CD4-positive, CD25-positive, alpha-beta regulatory T cell (primary cell): ENCODE data around the gene CCBE1. TPM values are rescaled to one million over a fixed set of nuclear protein-coding genes. Genes with fewer than 3 reads are reported as not detected.

Experiments
- ATAC-seq, 2 donors: fragments of 150-1000 bp; cut with Tn5 transposase; one replicate each; pipeline ENCODE4 v1.10.0; 2021; ENCODE audit warnings: low read depth in 2 of 2, moderate number of reproducible peaks in 2 of 2, moderate library complexity in 1 of 2
- DNase-seq, 3 donors: peaks; one replicate each; pipeline versions ENCODE4 v3.0.0 to v3.0.0-alpha.2; 2012 to 2022; ENCODE audit warnings: mixed read lengths in 1 of 3
- H3K27ac ChIP-seq: one replicate; pipeline ENCODE4 v1.7.0; 2013; ENCODE audit warnings: mild to moderate bottlenecking, low read length; ENCODE audit not compliant: insufficient read depth, poor library complexity, severe bottlenecking
- H3K27me3 ChIP-seq: one replicate; pipeline ENCODE4 v1.7.0; 2013; ENCODE audit warnings: low read length; ENCODE audit not compliant: control insufficient read depth, insufficient read depth
- H3K36me3 ChIP-seq: one replicate; pipeline ENCODE4 v1.7.0; 2013; ENCODE audit warnings: mild to moderate bottlenecking, low read length, moderate library complexity; ENCODE audit not compliant: control insufficient read depth, insufficient read depth
- H3K4me1 ChIP-seq: 2 replicates; pipeline ENCODE4 v1.7.0; 2013; ENCODE audit warnings: mild to moderate bottlenecking, low read length; ENCODE audit not compliant: insufficient read depth, control insufficient read depth, poor library complexity, severe bottlenecking
- H3K4me3 ChIP-seq: one replicate; pipeline ENCODE4 v1.7.0; 2013; ENCODE audit warnings: low read depth, mild to moderate bottlenecking, low read length, moderate library complexity
- H3K9me3 ChIP-seq, 2 experiments: 1 replicate in 1 of 2; 2 replicates in 1 of 2; pipeline ENCODE4 v1.7.0; 2013; ENCODE audit warnings: low read length in 2 of 2, mild to moderate bottlenecking in 1 of 2, moderate library complexity in 1 of 2; ENCODE audit not compliant: control insufficient read depth in 2 of 2
- H3K27ac Mint-ChIP-seq, 3 donors: one replicate each; pipeline ENCODE4 v1.8.0; 2020 to 2022; ENCODE audit warnings: mild to moderate bottlenecking in 3 of 3, mixed read lengths in 3 of 3, moderate library complexity in 2 of 3
- H3K27me3 Mint-ChIP-seq: one replicate; pipeline ENCODE4 v1.8.0; 2022; ENCODE audit warnings: mild to moderate bottlenecking, mixed read lengths
- H3K36me3 Mint-ChIP-seq: one replicate; pipeline ENCODE4 v1.8.0; 2020; ENCODE audit warnings: mixed read lengths
- H3K4me1 Mint-ChIP-seq, 4 donors: one replicate each; pipeline ENCODE4 v1.8.0; 2020 to 2022; ENCODE audit warnings: mixed read lengths in 4 of 4, mild to moderate bottlenecking in 1 of 4
- H3K4me3 Mint-ChIP-seq, 4 donors: one replicate each; pipeline ENCODE4 v1.8.0; 2020 to 2022; ENCODE audit warnings: mild to moderate bottlenecking in 4 of 4, mixed read lengths in 4 of 4, moderate library complexity in 3 of 4
- H3K9me3 Mint-ChIP-seq, 7 donors: one replicate each; pipeline ENCODE4 v1.8.0; 2020 to 2022; ENCODE audit warnings: mixed read lengths in 7 of 7, mild to moderate bottlenecking in 3 of 7, moderate library complexity in 2 of 7
- polyA plus RNA-seq, 4 donors: library from polyadenylated mRNA; unstranded; fragments of 300-500 nt; fragmentation: Illumina TruSeq; gene quantifications; one replicate each; pipeline ENCODE4 v1.2.3, GENCODE V29; 2021
- total RNA-seq: library from RNA; stranded (reverse); gene quantifications from one replicate; pipeline ENCODE4 v1.2.3, GENCODE V29; 2022

The CCBE1 gene
- total and polyA plus RNA-seq, 5 donors from 2014 or later, result not detected

DNA sequence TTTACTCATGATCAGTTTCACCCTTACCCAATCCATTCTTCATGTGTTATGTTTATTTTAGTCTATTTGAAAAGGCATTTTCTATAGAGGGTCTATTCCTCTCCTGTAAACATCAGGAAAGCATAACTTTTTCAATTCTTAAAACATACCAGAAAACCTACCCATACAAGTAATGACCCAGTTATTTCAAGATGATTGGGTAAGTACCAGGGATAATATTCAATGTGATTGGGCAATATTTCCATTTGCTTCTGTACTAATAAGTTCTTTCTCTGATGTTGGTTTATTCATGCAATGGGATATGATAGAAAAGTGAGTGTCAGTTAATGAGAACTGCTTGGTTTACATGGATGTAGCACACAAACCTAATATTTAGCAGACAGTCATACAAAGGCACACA is 87.6 kb downstream of the CCBE1 start:
- H3K4me3 Mint-ChIP-seq, result no peak overlapping the region
- no peak for ATAC-seq

DNA sequence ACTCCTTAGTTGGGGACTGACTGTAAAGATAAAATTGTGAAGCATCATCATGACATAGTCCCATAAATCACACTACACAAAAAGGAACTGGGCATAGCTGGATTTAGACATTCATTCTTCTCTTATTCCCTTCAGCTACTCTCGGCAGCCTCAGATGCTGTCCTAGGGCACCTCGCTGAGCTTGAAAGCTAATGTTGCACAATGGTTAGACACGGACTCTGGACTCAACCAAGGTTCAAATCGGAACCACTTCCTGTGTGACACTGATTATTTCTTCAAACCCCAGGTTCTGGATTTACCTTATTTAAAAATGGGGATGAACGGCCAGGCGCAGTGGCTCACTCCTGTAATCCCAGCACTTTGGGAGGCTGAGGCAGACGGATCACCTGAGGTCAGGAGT is 89.8 kb downstream of the CCBE1 start:
- no peak overlapping the region for H3K27ac ChIP-seq
- Mint-ChIP-seq H3K9me3 (peaks cover 0 to 5% (median 0%) of the 10 kb centered on the region in 7 donors), H3K4me3 (no peak overlapping the region), H3K4me1 (no peaks in the 10 kb centered on the region), H3K27me3 (no peaks in the 10 kb centered on the region), H3K36me3 (no peaks in the 10 kb centered on the region), H3K27ac (no peak overlapping the region)
- H3K9me3 ChIP-seq, result no peaks in the 10 kb centered on the region
- H3K4me1 ChIP-seq, result no peaks in the 10 kb centered on the region
- ATAC-seq (no peak), DNase-seq (no peak)
- no peaks in the 10 kb centered on the region for H3K27me3 ChIP-seq
- no peaks in the 10 kb centered on the region for H3K36me3 ChIP-seq
- no peak overlapping the region for H3K4me3 ChIP-seq

More for the DNA sequence above, 87.6 kb downstream of the CCBE1 start:
- DNase-seq, result no peak
- Mint-ChIP-seq H3K9me3 (peaks cover 0 to 5% (median 0%) of the 10 kb centered on the region in 7 donors), H3K4me1 (no peaks in the 10 kb centered on the region), H3K36me3 (no peaks in the 10 kb centered on the region), H3K27ac (no peak overlapping the region), H3K27me3 (no peaks in the 10 kb centered on the region)
- no peaks in the 10 kb centered on the region for H3K4me1 ChIP-seq
- no peaks in the 10 kb centered on the region for H3K9me3 ChIP-seq
- H3K4me3 ChIP-seq, result no peak overlapping the region
- no peaks in the 10 kb centered on the region for H3K27me3 ChIP-seq
- H3K36me3 ChIP-seq, result no peaks in the 10 kb centered on the region
- no peak overlapping the region for H3K27ac ChIP-seq

DNA sequence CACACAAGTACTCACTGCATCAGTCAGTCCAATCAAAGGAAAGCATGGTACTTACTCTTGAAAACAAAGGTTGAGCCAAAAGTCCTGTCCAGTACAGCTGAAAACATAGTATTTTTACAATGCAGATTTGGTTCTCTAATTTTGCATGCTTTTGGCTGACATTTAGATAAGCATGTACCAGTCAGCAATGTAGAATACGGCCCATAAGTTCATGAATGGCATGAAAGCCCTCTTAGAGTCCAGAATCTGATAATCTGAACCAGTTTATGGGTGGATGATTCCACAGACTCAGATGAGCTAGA is 90.2 kb downstream of the CCBE1 start:
- Histone ChIP-seq H3K36me3 (no peaks in the 10 kb centered on the region), H3K27me3 (no peaks in the 10 kb centered on the region), H3K27ac (no peak overlapping the region), H3K9me3 (no peaks in the 10 kb centered on the region), H3K4me3 (no peak overlapping the region), H3K4me1 (no peaks in the 10 kb centered on the region)
- Mint-ChIP-seq H3K27ac (no peak overlapping the region), H3K4me1 (no peaks in the 10 kb centered on the region), H3K27me3 (no peaks in the 10 kb centered on the region), H3K4me3 (no peak overlapping the region), H3K9me3 (peaks cover 0 to 5% (median 0%) of the 10 kb centered on the region in 7 donors), H3K36me3 (no peaks in the 10 kb centered on the region)
- DNase-seq, result no peak
- ATAC-seq, result no peak

DNA sequence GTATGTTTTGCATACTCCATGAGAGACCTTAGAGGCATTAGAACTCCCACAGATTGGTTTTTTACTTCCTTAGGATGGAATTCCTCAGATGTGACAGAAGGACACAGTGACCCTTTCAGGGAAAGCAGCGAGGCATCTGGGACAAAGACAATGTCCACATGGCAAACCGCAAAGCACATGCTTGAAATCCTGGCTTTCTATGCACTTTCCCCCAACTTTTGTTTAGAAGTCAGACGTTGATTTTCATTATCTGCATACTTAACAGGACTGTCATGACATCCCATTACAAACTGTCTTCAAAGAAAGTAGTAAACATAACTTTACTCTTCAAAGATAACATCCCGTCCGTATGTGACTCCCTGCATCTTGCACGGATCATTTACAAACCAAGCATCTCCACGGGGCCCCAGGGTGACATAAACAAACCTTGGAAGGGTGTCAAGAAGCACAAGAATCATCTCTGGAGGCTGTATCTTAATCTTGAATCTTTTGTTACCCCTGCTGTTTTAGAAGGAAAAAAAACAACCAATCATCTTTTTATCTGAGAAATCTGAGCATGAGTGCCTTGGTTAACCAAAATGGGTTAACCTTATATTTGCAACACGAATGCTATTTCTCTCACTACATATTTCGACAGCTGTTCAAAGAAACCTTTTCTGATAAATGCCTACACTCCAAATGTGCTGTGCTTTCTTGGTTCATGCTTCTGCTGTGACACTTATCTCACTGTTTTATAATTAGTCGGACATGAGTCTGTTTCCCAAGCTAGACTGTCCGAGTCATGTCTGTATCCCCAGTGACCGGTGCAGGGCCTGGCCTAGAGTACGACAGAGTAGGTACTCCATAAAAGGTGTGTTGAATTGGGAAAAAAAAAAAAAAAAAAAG is 90.8 kb downstream of the CCBE1 start:
- H3K36me3 Mint-ChIP-seq, result no peaks in the 10 kb centered on the region
- DNase-seq, result no peak
- no peak overlapping the region for H3K27ac Mint-ChIP-seq
- no peaks in the 10 kb centered on the region for H3K4me1 ChIP-seq
- H3K4me3 ChIP-seq, result no peak overlapping the region
- peaks cover 2% of the 10 kb centered on the region for H3K27me3 ChIP-seq
- ATAC-seq, result no peak
- peaks cover 0 to 6% (median 0%) of the 10 kb centered on the region in 7 donors for H3K9me3 Mint-ChIP-seq
- H3K4me1 Mint-ChIP-seq, result no peaks in the 10 kb centered on the region
- no peak overlapping the region for H3K27ac ChIP-seq
- H3K9me3 ChIP-seq, result no peaks in the 10 kb centered on the region
- H3K27me3 Mint-ChIP-seq, result peaks cover 2% of the 10 kb centered on the region
- no peaks in the 10 kb centered on the region for H3K36me3 ChIP-seq
- no peak overlapping the region for H3K4me3 Mint-ChIP-seq

DNA sequence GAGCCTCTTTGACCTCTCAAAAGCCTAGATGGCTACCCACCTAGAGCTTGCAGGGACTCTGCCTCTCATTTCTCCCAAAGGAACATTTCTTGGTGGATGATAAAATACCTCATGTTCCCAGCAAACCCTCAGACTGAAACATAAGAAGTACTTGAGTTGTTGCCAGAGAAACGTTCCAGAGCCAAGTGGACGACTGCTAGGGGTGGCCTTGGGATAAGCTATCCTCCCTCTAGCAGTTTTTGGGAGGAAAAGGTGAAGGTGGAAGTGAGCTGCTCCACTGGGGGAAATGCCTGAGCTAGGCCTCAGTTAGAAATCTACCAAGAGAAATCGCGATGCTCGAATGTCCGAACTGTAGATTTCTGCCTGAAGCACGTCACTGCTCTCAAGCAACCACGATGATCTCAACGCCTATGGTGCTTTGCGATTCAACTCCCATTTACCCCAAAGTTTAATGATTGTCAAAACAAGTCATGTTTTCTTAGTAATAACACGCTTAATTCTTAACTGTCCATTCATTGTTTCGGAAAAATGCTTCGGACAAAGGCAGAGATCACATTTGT is 91.5 kb downstream of the CCBE1 start:
- Mint-ChIP-seq H3K9me3 (peaks cover 0 to 8% (median 0%) of the 10 kb centered on the region in 7 donors), H3K4me1 (no peaks in the 10 kb centered on the region), H3K27me3 (peaks cover 4% of the 10 kb centered on the region), H3K4me3 (no peak overlapping the region), H3K27ac (no peak overlapping the region), H3K36me3 (no peaks in the 10 kb centered on the region)
- Histone ChIP-seq H3K4me1 (no peaks in the 10 kb centered on the region), H3K4me3 (no peak overlapping the region), H3K36me3 (no peaks in the 10 kb centered on the region), H3K27ac (no peak overlapping the region), H3K27me3 (peaks cover 2% of the 10 kb centered on the region), H3K9me3 (no peaks in the 10 kb centered on the region)
- ATAC-seq (no peak), DNase-seq (no peak)

DNA sequence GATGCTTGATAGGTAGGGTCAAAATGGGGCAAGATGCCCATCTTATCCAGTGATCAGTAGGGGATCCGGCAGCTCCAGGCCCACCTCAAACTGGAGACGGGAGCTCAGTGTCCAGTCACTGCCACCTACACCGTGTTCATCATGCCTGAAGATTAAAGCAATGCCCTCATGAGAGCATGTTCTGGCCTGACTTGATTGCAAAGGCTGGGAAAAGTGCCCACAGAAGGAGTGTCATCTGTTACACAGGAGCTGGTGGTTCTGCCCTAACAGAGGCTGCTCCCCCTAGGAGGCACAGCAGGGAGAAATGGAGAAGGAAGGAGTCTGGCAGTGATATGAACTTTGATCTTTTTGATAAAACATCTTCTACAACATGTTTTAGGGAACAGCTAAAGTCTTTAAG is 92.3 kb downstream of the CCBE1 start:
- no peak for ATAC-seq
- Histone ChIP-seq H3K27ac (no peak overlapping the region), H3K27me3 (peaks cover 2% of the 10 kb centered on the region), H3K4me1 (no peaks in the 10 kb centered on the region), H3K9me3 (no peaks in the 10 kb centered on the region), H3K36me3 (no peaks in the 10 kb centered on the region), H3K4me3 (no peak overlapping the region)
- Mint-ChIP-seq H3K27ac (no peak overlapping the region), H3K27me3 (peaks cover 4% of the 10 kb centered on the region), H3K36me3 (no peaks in the 10 kb centered on the region), H3K9me3 (peaks cover 0 to 7% (median 0%) of the 10 kb centered on the region in 7 donors), H3K4me3 (no peak overlapping the region), H3K4me1 (no peaks in the 10 kb centered on the region)
- DNase-seq, result no peak

DNA sequence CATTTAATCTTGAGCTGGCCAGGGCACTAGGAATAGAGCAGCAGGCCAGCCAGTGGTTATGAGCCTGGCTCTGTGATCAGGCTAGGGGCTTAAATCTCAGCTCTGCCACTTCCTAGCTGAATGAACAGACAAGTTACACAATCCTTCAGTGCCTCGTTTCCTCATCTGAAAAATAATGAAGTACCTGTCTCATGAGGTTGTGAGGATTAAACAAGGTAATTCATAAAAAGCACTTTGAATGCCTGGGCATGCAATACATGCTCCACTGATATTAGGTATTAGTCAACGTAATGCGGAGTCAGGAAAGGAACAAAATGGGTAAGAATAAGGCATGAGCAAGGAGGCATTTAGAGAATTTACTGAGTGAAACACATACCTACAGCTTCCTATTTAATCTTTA is 100.2 kb downstream of the CCBE1 start:
- no peak overlapping the region for H3K4me3 Mint-ChIP-seq
- no peaks in the 10 kb centered on the region for H3K4me1 Mint-ChIP-seq
- no peak for ATAC-seq

DNA sequence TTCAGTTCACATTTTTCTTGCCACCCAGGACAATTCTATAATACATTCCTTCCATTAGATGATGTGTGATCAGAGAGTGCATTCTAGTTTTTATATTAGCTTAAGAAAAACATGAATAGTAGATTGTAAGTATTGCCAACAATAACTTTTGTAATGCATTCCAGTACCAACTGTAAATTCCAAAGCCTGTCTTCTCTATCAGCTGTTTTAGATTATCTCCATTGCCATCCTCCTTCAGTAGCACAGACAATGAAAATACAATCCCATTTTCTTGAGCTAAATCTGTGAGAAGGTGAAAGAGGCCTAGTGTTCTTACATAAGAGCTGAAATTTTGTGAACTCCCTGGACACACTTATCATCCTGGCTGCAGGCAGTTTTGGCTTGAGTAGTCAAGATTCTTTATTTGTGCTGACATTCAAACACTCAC is 103.9 kb downstream of the CCBE1 start:
- no peak overlapping the region for H3K27ac ChIP-seq
- no peak overlapping the region for H3K4me3 ChIP-seq
- Mint-ChIP-seq H3K4me1 (no peaks in the 10 kb centered on the region), H3K9me3 (peaks cover 0 to 2% (median 0%) of the 10 kb centered on the region in 7 donors), H3K27ac (no peak overlapping the region), H3K27me3 (peaks cover 13% of the 10 kb centered on the region), H3K4me3 (no peak overlapping the region), H3K36me3 (no peaks in the 10 kb centered on the region)
- ATAC-seq, result no peak
- no peaks in the 10 kb centered on the region for H3K4me1 ChIP-seq
- no peaks in the 10 kb centered on the region for H3K27me3 ChIP-seq
- no peak for DNase-seq
- H3K36me3 ChIP-seq, result no peaks in the 10 kb centered on the region
- no peaks in the 10 kb centered on the region for H3K9me3 ChIP-seq

More for the DNA sequence above, 100.2 kb downstream of the CCBE1 start:
- Histone ChIP-seq H3K4me3 (no peak overlapping the region), H3K27me3 (peaks cover 2% of the 10 kb centered on the region), H3K4me1 (no peaks in the 10 kb centered on the region), H3K36me3 (no peaks in the 10 kb centered on the region), H3K9me3 (no peaks in the 10 kb centered on the region), H3K27ac (no peak overlapping the region)
- H3K36me3 Mint-ChIP-seq, result no peaks in the 10 kb centered on the region
- no peak for DNase-seq
- H3K27me3 Mint-ChIP-seq, result peaks cover 17% of the 10 kb centered on the region
- H3K9me3 Mint-ChIP-seq, result peaks cover 0 to 3% (median 0%) of the 10 kb centered on the region in 7 donors
- H3K27ac Mint-ChIP-seq, result no peak overlapping the region
